Left ventricle myocardium inferior (tissue), 1 donor: ENCODE measurements around the gene METRNL. TPM values are rescaled to one million over a fixed set of nuclear protein-coding genes. Genes with fewer than 3 reads are reported as not detected.

ENCODE experiments used
- DNase-seq: peaks from one replicate; pipeline ENCODE4 v3.0.0-alpha.2; 2020
- H3K27ac ChIP-seq: fragments of 200-600 bp; replicated peaks from 2 replicates; pipeline ENCODE4 v1.8.0; 2021
- H3K27me3 ChIP-seq: fragments of 200-600 bp; 2 replicates; pipeline ENCODE4 v1.8.0; 2021; ENCODE audit warnings: low read depth
- H3K36me3 ChIP-seq: fragments of 200-600 bp; 2 replicates; pipeline ENCODE4 v1.8.0; 2021
- H3K4me1 ChIP-seq: fragments of 200-600 bp; 2 replicates; pipeline ENCODE4 v1.8.0; 2021
- H3K4me3 ChIP-seq: fragments of 200-600 bp; 2 replicates; pipeline ENCODE4 v1.8.0; 2021; ENCODE audit warnings: mild to moderate bottlenecking, moderate library complexity
- H3K9me3 ChIP-seq: fragments of 200-600 bp; replicated peaks from 2 replicates; pipeline ENCODE4 v1.8.0; 2021
- intact Hi-C: fragments of 100-400 bp; cut with micrococcal nuclease; formaldehyde crosslinking; loops from one replicate; pipeline ENCODE4 v1.11.0; 2022
- total RNA-seq: library from RNA; stranded (reverse); fragmentation: NEBNext Ultra II Directional; extraction: Animal tissue kit (Norgen Biotek cat#: 25700); gene quantifications from one replicate; pipeline ENCODE4 v1.2.1, GENCODE V29; 2021
- TF ChIP-seq, protein P1 (sequence below): fragments of 200-600 bp; IDR thresholded peaks from 2 replicates; pipeline ENCODE4 v1.8.0; 2021; ENCODE audit warnings: antibody characterized with exemption, mild to moderate bottlenecking, borderline replicate concordance
- donor health status: DM: no; HTN: yes; CAD: no; lungs with severe emphysema.

The METRNL gene
- total RNA-seq, 1 donor from 2014 or later: 75.2 TPM

DNA sequence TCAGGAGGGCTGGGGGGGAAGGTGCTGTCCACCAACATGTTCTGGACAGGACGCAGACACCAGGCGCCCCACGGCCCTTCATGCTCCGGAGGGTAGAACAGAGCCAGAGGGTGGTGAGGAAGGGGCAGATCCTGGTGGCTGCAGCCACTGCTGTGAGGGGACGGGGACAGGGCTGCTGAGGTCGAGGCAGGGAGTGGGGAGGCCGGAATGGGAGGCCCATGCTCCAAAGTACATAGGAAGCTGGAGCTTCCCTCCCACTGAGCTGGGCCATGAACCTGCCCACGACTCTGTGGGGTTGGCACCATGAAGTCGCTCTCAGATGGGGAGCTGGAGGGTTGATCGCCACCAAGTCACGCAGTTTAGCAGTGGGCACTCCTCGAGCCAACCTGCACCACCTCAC lies 8.0 kb upstream of the METRNL start:
- no peak overlapping the region for H3K27ac ChIP-seq
- H3K4me3 ChIP-seq: no peak overlapping the region
- no peaks in the 10 kb centered on the region for H3K27me3 ChIP-seq
- no peaks in the 10 kb centered on the region for H3K9me3 ChIP-seq
- H3K36me3 ChIP-seq: no peaks in the 10 kb centered on the region
- intact Hi-C loops: no loop called here
- TF ChIP-seq, protein P1, sequence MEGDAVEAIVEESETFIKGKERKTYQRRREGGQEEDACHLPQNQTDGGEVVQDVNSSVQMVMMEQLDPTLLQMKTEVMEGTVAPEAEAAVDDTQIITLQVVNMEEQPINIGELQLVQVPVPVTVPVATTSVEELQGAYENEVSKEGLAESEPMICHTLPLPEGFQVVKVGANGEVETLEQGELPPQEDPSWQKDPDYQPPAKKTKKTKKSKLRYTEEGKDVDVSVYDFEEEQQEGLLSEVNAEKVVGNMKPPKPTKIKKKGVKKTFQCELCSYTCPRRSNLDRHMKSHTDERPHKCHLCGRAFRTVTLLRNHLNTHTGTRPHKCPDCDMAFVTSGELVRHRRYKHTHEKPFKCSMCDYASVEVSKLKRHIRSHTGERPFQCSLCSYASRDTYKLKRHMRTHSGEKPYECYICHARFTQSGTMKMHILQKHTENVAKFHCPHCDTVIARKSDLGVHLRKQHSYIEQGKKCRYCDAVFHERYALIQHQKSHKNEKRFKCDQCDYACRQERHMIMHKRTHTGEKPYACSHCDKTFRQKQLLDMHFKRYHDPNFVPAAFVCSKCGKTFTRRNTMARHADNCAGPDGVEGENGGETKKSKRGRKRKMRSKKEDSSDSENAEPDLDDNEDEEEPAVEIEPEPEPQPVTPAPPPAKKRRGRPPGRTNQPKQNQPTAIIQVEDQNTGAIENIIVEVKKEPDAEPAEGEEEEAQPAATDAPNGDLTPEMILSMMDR: no peak
- DNase-seq: no peak
- peaks cover 10% of the 10 kb centered on the region for H3K4me1 ChIP-seq

DNA sequence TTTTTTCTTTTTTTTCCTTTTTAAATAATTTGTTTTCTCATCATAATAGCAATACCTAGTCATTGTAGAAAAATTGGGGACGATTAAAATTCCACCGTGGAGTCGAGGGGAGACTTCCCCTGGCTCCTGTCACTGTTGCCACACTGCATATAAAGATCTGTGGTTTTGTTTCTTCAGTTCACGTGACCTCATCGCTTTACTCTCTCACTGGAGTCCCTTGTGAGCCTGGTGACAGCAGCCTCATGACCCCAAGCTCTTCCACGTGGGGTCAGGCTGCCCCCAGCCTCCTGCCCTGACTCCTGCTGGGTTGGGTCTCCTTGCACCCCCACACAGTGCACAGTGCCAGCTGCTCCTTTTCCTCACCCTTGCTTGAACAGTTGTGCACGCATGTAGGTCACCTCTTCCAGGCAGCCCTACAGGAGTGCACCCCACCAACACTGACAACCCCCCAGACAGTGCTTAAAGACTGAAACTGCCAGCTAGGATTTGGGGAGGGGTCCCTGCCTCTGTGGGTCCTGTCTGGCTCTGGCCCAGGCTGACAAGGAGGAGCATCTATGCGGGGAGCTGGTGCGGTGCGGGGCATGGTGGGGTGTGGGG lies 7.3 kb upstream of the METRNL start:
- Histone ChIP-seq H3K27ac (no peak overlapping the region), H3K4me1 (peaks cover 10% of the 10 kb centered on the region), H3K36me3 (no peaks in the 10 kb centered on the region), H3K4me3 (no peak overlapping the region), H3K27me3 (no peaks in the 10 kb centered on the region), H3K9me3 (no peaks in the 10 kb centered on the region)
- DNase-seq: no peak
- intact Hi-C loops: no loop called here
- TF ChIP-seq, protein P1: no peak

DNA sequence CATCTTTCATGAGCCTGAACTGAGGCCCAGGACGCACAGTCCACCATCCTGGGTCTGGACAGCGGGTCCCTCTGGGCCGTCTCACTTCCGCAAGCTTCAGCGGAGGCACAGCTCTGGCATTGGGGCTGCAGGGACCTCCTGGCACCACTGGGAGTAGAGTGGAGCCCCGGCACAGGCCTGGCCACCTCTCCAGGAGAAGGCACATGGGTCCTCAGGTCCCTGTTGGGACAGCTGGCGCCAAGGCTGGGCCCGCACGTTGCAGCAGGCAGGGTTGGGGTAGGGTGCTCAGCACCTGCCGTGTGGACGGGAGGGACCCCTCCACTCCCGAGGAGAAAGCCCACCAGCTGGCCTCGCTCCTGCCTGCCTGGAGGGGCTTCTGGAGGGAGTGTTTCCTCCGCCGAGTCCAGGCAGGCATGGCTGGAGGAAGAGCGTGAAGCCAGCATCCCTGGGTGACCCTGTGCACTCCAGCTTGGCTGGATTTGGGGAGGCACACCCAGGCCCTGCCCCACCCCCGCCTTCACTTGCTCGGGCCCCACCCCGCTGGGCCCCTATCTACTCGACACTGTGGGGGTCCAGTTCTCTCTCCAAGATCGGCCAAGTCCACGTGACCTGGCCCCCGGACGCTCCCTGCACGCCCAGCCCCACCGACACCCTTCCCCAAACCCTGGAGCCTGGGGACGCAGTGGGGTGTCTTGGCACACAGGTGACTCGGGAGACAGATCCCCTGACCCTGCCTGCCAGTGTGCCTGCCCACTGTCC lies 6.6 kb upstream of the METRNL start:
- peaks cover 13% of the 10 kb centered on the region for H3K4me1 ChIP-seq
- no peak for DNase-seq
- no peaks in the 10 kb centered on the region for H3K27me3 ChIP-seq
- no peak overlapping the region for H3K4me3 ChIP-seq
- H3K9me3 ChIP-seq: no peaks in the 10 kb centered on the region
- H3K36me3 ChIP-seq: no peaks in the 10 kb centered on the region
- TF ChIP-seq, protein P1: no peak
- no peak overlapping the region for H3K27ac ChIP-seq
- intact Hi-C loops: no loop called here

DNA sequence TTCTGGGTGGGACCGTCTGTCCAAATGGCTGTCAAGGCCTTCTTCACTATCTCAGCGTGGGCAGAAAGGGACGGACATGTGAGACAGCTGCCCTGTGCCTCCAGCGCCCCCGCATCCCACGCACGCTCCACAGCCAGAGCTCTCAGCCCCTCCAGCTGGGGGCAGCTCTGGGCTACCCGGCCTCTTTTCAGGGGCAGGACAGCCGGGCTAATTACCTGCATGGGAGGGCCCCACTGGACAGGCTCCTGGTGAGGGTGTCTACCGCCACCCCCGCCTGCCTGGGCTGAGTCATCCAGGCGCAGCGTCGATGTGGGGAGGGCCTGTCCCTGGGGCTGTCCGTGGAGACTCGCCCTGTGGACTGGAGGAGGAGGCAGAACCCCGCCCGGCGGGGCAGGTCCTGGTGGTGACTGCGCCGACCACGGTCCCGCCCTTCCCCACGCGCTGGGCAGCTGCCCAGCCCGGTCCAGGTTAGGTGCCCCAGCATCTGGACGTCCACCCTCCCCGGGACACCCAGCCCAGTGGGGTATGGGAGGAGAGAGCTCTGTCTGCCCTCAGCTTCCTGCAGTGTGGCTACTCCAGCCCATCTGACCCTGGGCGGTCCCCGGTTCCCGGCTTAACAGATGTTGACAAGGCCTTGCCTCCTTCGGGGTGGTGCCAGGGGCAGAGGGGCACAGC lies 5.9 kb upstream of the METRNL start:
- Histone ChIP-seq H3K27ac (peak overlapping the region; percentile 5), H3K27me3 (no peaks in the 10 kb centered on the region), H3K9me3 (no peaks in the 10 kb centered on the region), H3K4me3 (no peak overlapping the region), H3K4me1 (peaks cover 20% of the 10 kb centered on the region), H3K36me3 (no peaks in the 10 kb centered on the region)
- TF ChIP-seq, protein P1: no peak
- peak; percentile 52 for DNase-seq
- intact Hi-C loops: no loop called here

DNA sequence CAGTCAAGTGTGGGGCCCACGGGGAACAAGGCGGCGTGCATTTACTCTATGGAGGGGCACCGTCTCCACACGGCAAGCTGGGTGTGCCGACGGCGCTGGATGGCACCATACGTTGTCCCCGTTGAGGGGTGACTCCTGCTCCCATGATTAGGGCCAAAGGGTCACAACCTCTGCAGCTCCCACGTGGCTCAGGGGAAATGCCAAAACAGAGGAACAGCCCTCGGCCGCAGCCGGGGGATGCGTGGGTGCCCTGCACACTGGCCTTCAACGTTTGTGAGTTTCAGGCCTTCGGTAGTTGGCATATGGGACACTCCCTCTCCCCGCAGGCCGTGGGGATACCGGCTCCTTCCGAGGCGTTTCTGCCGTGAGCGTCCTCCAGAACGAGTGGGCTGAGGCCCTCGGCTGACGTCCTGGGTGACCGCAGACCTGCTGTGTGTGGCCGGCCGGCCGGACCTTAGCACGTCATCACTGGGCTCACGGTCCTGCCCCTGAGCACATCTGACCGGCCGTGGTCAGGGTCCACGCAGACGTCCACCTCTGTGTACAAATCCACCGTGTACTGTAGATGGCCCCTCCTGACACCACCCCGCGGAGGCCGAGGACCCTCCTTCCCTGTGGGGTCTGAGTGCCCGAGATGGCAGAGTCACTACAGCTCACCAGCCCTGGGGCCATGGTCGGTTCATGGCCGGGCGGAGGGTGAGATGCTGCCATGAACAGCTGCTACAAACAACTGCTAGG lies 4.8 kb upstream of the METRNL start:
- Histone ChIP-seq H3K4me3 (no peak overlapping the region), H3K27me3 (no peaks in the 10 kb centered on the region), H3K27ac (no peak overlapping the region), H3K36me3 (no peaks in the 10 kb centered on the region), H3K4me1 (peaks cover 27% of the 10 kb centered on the region), H3K9me3 (no peaks in the 10 kb centered on the region)
- no peak for DNase-seq
- intact Hi-C loops: no loop called here
- TF ChIP-seq, protein P1: no peak
